K562 (cell line): ENCODE measurements around the gene CEP128. TPM values are rescaled to one million over a fixed set of nuclear protein-coding genes. Genes with fewer than 3 reads are reported as not detected.

Experiments used
- ELF1 ChIP-seq: fragments of 200-800 bp; sonication (Bioruptor generic); IDR thresholded peaks from 2 replicates; pipeline ENCODE4 v1.6.1; 2016; ENCODE audit warnings: missing genetic modification characterization, missing compliant biosample characterization
- ILK ChIP-seq: fragments of 450-650 bp; IDR thresholded peaks from 2 replicates; pipeline ENCODE4 v1.6.1; 2016; ENCODE audit warnings: missing genetic modification characterization, low read depth, mild to moderate bottlenecking, missing compliant biosample characterization, moderate library complexity, borderline replicate concordance
- PBX2 ChIP-seq, 2 experiments: IDR thresholded peaks in 1 of 2; conservative IDR thresholded peaks in 1 of 2; 2 replicates each; pipeline ENCODE4 v1.6.1; 2016; ENCODE audit warnings: low read depth in 2 of 2, mild to moderate bottlenecking in 1 of 2, missing compliant biosample characterization in 1 of 2, missing genetic modification characterization in 1 of 2, moderate library complexity in 1 of 2
- REST ChIP-seq, 2 experiments: fragments of 450-650 bp; formaldehyde crosslinking in 1 of 2; IDR thresholded peaks; 2 replicates each; pipeline versions ENCODE4 v1.4.0 to v1.6.1; 2014 to 2020; ENCODE audit warnings: mild to moderate bottlenecking in 2 of 2, borderline replicate concordance in 1 of 2, low read depth in 1 of 2
- ZNF165 ChIP-seq: fragments of 250-450 bp; sonication (Bioruptor Pico); IDR thresholded peaks from 2 replicates; pipeline ENCODE4 v1.4.0; 2020; ENCODE audit warnings: borderline replicate concordance
- polyA plus RNA-seq, 8 experiments: library from polyadenylated mRNA; depleted of rRNA in 4 of 8; stranded (reverse) in 5 of 8; unstranded in 3 of 8; fragments of >200 nt; fragmentation: Nextera tagmentation in 2 of 8; fragmentation: Illumina TruSeq in 1 of 8; extraction: Ambion mirVana in 2 of 8; extraction: Trizol in 1 of 8; gene quantifications; 2 replicates each; pipeline versions ENCODE4 v1.2.1 to v1.2.3, GENCODE V29; 2011 to 2014; ENCODE audit warnings: inconsistent platforms in 1 of 8, missing spikeins in 1 of 8
- total RNA-seq, 7 experiments: library from RNA; depleted of rRNA in 6 of 7; stranded (reverse); fragments of >200 nt in 6 of 7; fragmentation: Illumina TruSeq in 2 of 7; extraction: Trizol in 2 of 7; gene quantifications; 2 replicates each; pipeline versions ENCODE4 v1.2.1 to v1.2.3, GENCODE V29; 2011 to 2021; ENCODE audit warnings: low replicate concordance in 1 of 7
- TF ChIP-seq, protein P1 (sequence below): fragments of 250-450 bp; sonication (Bioruptor Pico); IDR thresholded peaks from 2 replicates; pipeline ENCODE4 v1.8.0; 2021; ENCODE audit warnings: borderline replicate concordance, mild to moderate bottlenecking, moderate library complexity; ENCODE audit not compliant: poor library complexity, severe bottlenecking

The CEP128 gene
- total and polyA plus RNA-seq, 9 of the 15 experiments (the other 6 are each of a cell fraction or from before 2014, with no cell fraction given), result 2.3 to 9.2 (median 4.6) TPM

DNA sequence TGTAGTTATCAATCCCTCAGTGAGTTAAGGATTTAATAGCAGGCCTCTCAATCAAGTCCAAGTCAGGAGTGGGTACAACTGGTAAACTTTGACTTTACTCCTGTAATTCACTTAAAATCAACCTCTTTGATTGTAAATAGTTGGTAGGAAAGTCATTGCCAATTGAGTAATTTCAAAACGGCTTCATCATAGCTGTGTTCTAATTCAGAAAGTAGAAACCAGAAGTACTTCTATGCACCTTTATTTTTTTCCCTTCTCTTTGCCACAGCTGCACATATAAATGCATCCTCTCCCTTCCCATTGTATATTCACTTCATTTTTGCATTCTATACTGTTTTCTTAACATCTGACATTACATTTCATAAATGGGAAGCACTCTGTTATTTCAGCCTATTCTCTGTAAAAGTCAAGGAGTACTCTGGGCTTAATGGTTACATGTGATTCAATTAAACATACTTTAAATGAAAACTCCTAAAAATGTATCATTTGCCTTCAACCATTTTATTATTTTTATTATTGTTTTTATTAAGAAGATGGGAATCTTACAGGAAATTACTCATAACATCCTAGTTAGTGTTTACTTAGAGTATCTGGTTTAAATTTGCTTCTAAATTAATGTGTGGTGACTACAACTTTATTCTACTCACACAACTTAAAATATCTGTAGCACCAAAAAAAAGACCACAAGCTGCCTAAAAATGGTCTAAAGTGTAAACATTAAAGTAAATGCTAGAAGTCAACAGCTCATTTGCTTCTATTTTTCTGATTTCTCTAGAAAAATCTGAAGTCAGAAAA lies 171.2 kb downstream of the CEP128 start (continued):
- TF ChIP-seq, protein P1, sequence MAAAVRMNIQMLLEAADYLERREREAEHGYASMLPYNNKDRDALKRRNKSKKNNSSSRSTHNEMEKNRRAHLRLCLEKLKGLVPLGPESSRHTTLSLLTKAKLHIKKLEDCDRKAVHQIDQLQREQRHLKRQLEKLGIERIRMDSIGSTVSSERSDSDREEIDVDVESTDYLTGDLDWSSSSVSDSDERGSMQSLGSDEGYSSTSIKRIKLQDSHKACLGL (CRISPR knock-in tag), result no peak
- TF ChIP-seq REST (IDR thresholded peaks at IDR 0.05; ENCODE audit: borderline replicate concordance) (no peak), REST (CRISPR knock-in tag; IDR thresholded peaks at IDR 0.05; ENCODE audit: low read depth) (no peak), ELF1 (tag) (no peak), ILK (tag) (no peak), PBX2 (CRISPR knock-in tag; IDR thresholded peaks at IDR 0.05; ENCODE audit: low read depth) (no peak), PBX2 (tag; conservative IDR thresholded peaks at IDR 0.05; ENCODE audit: low read depth) (no peak), ZNF165 (CRISPR knock-in tag) (no peak)
